HepG2 (cell line): ENCODE data around the gene TDP2. TPM values are rescaled to one million over a fixed set of nuclear protein-coding genes. Genes with fewer than 3 reads are reported as not detected.

ENCODE experiments used
- ARID5B ChIP-seq: IDR thresholded peaks from 2 replicates; pipeline ENCODE4 v1.4.0; 2020; ENCODE audit warnings: mild to moderate bottlenecking, missing genetic modification reagents
- ATF1 ChIP-seq: IDR thresholded peaks from 2 replicates; pipeline ENCODE4 v1.6.1; 2016; ENCODE audit warnings: mild to moderate bottlenecking, control low read depth
- PAF1 ChIP-seq: IDR thresholded peaks from 2 replicates; pipeline ENCODE4 v1.6.1; 2016; ENCODE audit warnings: missing genetic modification reagents, missing compliant biosample characterization
- SP1 ChIP-seq, 2 experiments: fragments of 450-650 bp in 1 of 2; sonication (generic) in 1 of 2; formaldehyde crosslinking in 1 of 2; IDR thresholded peaks; 2 replicates each; pipeline versions ENCODE4 v1.4.0 to v1.6.1; 2016 to 2020; ENCODE audit warnings: missing genetic modification reagents in 1 of 2
- ZBTB44 ChIP-seq: sonication (generic); formaldehyde crosslinking; IDR thresholded peaks from 2 replicates; pipeline ENCODE4 v1.4.0; 2020; ENCODE audit warnings: missing genetic modification reagents
- ZNF136 ChIP-seq: sonication (generic); formaldehyde crosslinking; IDR thresholded peaks from 2 replicates; pipeline ENCODE4 v1.8.1; 2022; ENCODE audit warnings: low read depth, mild to moderate bottlenecking, moderate library complexity, missing genetic modification reagents
- ZNF350 ChIP-seq: sonication (generic); formaldehyde crosslinking; IDR thresholded peaks from 2 replicates; pipeline ENCODE4 v1.4.0; 2020; ENCODE audit warnings: mild to moderate bottlenecking, low read depth, missing genetic modification reagents, borderline replicate concordance
- ZNF562 ChIP-seq: sonication (generic); formaldehyde crosslinking; IDR thresholded peaks from 2 replicates; pipeline ENCODE4 v1.8.0; 2022; ENCODE audit warnings: missing genetic modification reagents, borderline replicate concordance
- ZNF737 ChIP-seq: sonication (generic); formaldehyde crosslinking; IDR thresholded peaks from 2 replicates; pipeline ENCODE4 v1.5.0; 2020; ENCODE audit warnings: missing genetic modification reagents, mild to moderate bottlenecking, borderline replicate concordance
- ZNF772 ChIP-seq: sonication (generic); formaldehyde crosslinking; IDR thresholded peaks from 2 replicates; pipeline ENCODE4 v1.5.0; 2020; ENCODE audit warnings: mild to moderate bottlenecking, missing genetic modification reagents
- ZNF777 ChIP-seq: sonication (generic); formaldehyde crosslinking; IDR thresholded peaks from 2 replicates; pipeline ENCODE4 v1.4.0; 2020; ENCODE audit warnings: missing genetic modification reagents
- polyA plus RNA-seq, 8 experiments: library from polyadenylated mRNA; depleted of rRNA in 3 of 8; stranded (reverse) in 7 of 8; unstranded in 1 of 8; fragments of >200 nt; fragmentation: Illumina TruSeq in 4 of 8; extraction: Trizol in 4 of 8; gene quantifications; 2 replicates each; pipeline versions ENCODE4 v1.2.1 to v1.2.3, GENCODE V29; 2011 to 2016; ENCODE audit warnings: low read depth in 4 of 8, missing spikeins in 1 of 8, mixed read lengths in 1 of 8; ENCODE audit not compliant: insufficient read depth in 1 of 8
- total RNA-seq, 5 experiments: library from RNA; depleted of rRNA; stranded (reverse); fragments of >200 nt; fragmentation: Illumina TruSeq; extraction: Trizol; gene quantifications; 2 replicates each; pipeline ENCODE4 v1.2.3, GENCODE V29; 2016; ENCODE audit warnings: low read depth in 1 of 5
- TF ChIP-seq, protein P1 (sequence below): sonication (generic); formaldehyde crosslinking; IDR thresholded peaks from 2 replicates; pipeline ENCODE4 v1.5.0; 2020; ENCODE audit warnings: mild to moderate bottlenecking, missing genetic modification reagents, borderline replicate concordance
- TF ChIP-seq, protein P2 (sequence below): sonication (generic); formaldehyde crosslinking; IDR thresholded peaks from 2 replicates; pipeline ENCODE4 v1.4.0; 2020; ENCODE audit warnings: missing genetic modification reagents

The TDP2 gene
- total and polyA plus RNA-seq, 2 of the 13 experiments (the other 11 are each of a cell fraction or from before 2014, with no cell fraction given), result 30.5 to 42.6 TPM

GRCh38 chr6:24666641-24667377 lies at the start of gene TDP2, which contains the start of gene ACOT13 (continued):
- TF ChIP-seq ZNF350 (CRISPR knock-in tag) (peak; percentile 100), ZNF737 (CRISPR knock-in tag) (no peak), ATF1 (CRISPR knock-in tag) (peak; percentile 72), ZNF772 (CRISPR knock-in tag) (peak; percentile 85), ZBTB44 (CRISPR knock-in tag) (peak; percentile 93; the same call in 1 of the 2 replicates), ZNF777 (CRISPR knock-in tag) (peak; percentile 63), ARID5B (peak; percentile 68; the same call in 1 of the 2 replicates), PAF1 (CRISPR knock-in tag) (no peak), SP1 (IDR thresholded peaks at IDR 0.05) (no peak), SP1 (CRISPR knock-in tag; IDR thresholded peaks at IDR 0.05) (peak; percentile 88), ZNF562 (CRISPR knock-in tag) (no peak), ZNF136 (CRISPR knock-in tag) (peak; percentile 93)
- TF ChIP-seq, protein P1, sequence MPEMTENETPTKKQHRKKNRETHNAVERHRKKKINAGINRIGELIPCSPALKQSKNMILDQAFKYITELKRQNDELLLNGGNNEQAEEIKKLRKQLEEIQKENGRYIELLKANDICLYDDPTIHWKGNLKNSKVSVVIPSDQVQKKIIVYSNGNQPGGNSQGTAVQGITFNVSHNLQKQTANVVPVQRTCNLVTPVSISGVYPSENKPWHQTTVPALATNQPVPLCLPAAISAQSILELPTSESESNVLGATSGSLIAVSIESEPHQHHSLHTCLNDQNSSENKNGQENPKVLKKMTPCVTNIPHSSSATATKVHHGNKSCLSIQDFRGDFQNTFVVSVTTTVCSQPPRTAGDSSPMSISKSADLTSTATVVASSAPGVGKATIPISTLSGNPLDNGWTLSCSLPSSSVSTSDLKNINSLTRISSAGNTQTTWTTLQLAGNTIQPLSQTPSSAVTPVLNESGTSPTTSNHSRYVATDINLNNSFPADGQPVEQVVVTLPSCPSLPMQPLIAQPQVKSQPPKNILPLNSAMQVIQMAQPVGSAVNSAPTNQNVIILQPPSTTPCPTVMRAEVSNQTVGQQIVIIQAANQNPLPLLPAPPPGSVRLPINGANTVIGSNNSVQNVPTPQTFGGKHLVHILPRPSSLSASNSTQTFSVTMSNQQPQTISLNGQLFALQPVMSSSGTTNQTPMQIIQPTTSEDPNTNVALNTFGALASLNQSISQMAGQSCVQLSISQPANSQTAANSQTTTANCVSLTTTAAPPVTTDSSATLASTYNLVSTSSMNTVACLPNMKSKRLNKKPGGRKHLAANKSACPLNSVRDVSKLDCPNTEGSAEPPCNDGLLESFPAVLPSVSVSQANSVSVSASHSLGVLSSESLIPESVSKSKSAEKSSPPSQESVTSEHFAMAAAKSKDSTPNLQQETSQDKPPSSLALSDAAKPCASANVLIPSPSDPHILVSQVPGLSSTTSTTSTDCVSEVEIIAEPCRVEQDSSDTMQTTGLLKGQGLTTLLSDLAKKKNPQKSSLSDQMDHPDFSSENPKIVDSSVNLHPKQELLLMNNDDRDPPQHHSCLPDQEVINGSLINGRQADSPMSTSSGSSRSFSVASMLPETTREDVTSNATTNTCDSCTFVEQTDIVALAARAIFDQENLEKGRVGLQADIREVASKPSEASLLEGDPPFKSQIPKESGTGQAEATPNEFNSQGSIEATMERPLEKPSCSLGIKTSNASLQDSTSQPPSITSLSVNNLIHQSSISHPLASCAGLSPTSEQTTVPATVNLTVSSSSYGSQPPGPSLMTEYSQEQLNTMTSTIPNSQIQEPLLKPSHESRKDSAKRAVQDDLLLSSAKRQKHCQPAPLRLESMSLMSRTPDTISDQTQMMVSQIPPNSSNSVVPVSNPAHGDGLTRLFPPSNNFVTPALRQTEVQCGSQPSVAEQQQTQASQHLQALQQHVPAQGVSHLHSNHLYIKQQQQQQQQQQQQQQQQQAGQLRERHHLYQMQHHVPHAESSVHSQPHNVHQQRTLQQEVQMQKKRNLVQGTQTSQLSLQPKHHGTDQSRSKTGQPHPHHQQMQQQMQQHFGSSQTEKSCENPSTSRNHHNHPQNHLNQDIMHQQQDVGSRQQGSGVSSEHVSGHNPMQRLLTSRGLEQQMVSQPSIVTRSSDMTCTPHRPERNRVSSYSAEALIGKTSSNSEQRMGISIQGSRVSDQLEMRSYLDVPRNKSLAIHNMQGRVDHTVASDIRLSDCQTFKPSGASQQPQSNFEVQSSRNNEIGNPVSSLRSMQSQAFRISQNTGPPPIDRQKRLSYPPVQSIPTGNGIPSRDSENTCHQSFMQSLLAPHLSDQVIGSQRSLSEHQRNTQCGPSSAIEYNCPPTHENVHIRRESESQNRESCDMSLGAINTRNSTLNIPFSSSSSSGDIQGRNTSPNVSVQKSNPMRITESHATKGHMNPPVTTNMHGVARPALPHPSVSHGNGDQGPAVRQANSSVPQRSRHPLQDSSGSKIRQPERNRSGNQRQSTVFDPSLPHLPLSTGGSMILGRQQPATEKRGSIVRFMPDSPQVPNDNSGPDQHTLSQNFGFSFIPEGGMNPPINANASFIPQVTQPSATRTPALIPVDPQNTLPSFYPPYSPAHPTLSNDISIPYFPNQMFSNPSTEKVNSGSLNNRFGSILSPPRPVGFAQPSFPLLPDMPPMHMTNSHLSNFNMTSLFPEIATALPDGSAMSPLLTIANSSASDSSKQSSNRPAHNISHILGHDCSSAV (CRISPR knock-in tag), result no peak; the same call in 1 of the 2 replicates
- TF ChIP-seq, protein P2, sequence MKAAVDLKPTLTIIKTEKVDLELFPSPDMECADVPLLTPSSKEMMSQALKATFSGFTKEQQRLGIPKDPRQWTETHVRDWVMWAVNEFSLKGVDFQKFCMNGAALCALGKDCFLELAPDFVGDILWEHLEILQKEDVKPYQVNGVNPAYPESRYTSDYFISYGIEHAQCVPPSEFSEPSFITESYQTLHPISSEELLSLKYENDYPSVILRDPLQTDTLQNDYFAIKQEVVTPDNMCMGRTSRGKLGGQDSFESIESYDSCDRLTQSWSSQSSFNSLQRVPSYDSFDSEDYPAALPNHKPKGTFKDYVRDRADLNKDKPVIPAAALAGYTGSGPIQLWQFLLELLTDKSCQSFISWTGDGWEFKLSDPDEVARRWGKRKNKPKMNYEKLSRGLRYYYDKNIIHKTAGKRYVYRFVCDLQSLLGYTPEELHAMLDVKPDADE (CRISPR knock-in tag), result no peak
